Measurements from ENCODE around the gene ARHGAP26.

Gene ARHGAP26

DNA sequence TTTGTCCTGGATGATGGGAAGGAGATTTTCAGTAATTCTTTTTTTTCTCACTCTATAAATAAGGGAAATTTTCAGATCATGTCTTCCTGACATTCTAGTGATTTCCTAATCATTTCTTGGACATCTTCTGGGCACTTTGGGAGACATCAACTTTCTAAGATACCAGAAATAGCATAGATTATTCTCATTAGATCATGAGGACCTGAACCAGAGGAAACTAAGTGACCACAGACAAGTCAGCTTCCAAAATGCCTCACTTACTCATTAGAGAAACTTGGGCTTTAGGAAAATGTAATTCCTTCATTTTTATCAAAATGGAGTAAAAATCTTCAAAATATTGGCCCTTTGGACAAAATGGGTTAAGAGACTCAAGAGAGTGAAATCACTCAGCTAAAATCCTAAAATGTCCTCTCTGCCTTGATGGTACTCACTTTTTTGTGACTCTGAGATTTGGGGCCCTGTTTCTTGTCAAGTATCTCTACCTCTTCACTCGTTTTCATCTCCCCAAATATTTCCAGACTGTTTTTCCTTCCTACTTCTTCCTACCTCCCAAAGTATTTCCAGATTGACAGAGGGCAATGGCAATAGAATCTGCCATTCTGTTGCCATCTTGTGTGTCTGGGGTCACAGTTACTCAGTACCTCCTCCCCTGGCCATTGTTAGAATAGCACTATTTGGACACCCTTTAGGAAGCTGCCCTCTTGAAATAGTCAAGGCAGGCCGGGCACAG is 438.8 kb downstream of the ARHGAP26 start:
- no peak for DNase-seq (ENCODE audit: low spot score)

DNA sequence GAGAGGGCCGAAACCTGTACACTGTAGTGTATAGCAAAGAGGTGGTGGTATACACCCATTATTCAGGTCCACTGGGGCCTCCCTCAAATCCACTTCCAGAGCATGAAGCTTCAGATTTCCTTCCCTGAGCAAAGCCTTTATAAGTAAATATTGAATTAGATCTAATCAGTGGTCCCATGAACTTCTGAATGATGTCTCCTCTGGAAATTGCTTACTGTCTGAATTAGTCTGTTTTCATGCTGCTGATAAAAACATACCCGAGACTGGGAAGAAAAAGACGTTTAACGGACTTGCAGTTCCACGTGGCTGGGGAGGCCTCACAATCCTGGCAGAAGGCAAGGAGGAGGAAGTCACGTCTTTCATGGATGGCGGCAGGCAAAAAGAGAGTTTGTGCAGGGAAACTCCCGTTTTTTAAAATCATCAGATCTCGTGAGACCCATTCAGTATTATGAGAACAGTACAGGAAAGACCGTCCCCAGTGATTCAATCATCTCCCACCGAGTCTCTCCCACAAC is 439.8 kb downstream of the ARHGAP26 start:
- DNase-seq (ENCODE audit: low spot score) = no peak

DNA sequence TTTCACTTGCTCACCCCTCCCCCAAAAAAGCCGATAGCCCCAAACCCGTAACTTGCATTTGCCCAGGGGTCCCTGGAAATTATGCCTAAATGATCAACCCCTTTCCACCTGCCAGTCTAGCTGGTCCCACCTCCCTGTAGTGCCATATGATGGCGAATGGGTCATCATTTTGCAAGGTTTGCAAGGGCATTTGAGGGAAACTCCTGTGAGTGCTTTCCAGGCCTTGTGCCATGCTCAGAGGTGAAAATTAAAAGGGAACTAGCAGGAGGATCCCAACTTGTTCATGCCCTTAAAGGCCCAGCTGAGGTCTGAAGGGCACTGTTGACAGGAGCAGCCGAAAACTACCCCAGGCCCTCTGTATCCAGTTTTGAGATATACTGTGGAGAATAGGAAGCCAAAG is 440.4 kb downstream of the ARHGAP26 start:
- DNase-seq (ENCODE audit: low spot score) = no peak

DNA sequence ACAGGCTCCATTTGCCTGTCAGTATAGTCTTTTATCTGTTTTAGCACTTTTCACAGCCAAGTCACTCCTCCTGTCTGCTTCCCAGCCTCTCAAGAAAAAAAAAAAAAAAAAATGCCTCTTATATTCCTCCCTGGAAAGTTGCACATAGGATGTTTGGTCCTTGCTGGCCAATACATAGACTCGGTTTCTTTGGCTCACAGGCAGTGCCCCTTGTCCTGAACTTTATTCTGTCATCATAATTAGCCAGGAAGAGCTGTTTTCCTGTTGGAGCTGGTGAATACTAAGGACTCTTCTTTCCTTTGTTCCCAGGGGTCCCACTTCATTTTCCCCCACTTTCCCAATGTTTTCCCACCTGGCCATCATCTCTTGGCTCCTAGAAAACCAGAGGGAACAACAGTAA is 442.1 kb downstream of the ARHGAP26 start:
- DNase-seq (ENCODE audit: low spot score) = no peak

DNA sequence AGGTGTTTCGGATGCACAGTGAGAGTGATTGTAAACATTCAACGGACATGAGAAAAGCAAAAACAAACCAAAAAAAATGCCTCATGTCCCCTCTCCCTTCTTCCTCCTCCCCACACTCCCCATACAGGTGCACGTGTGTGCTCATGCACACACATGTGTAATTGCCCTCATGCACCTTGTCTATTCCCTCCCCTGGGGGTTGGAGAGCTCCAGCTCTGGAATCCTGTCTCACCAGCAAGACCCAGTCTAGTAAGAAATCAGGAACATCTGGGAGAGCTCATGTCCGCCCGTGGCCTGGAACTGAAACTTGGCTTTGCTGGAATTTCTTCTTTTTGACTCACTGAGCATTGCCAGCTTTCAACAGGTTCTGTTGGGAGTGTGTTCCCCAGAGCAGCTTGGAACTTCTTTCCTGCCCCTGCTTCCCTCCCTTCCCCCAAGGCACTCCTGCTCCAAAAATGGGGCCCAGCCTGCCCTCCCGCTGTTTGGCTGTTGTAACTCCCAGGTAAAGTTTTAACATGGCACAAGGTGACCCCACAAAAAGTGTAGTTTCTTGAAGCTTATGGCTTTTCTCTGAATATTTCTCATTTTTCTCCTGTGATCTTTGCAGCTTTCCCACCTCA is 443.2 kb downstream of the ARHGAP26 start:
- DNase-seq (ENCODE audit: low spot score) = no peak

DNA sequence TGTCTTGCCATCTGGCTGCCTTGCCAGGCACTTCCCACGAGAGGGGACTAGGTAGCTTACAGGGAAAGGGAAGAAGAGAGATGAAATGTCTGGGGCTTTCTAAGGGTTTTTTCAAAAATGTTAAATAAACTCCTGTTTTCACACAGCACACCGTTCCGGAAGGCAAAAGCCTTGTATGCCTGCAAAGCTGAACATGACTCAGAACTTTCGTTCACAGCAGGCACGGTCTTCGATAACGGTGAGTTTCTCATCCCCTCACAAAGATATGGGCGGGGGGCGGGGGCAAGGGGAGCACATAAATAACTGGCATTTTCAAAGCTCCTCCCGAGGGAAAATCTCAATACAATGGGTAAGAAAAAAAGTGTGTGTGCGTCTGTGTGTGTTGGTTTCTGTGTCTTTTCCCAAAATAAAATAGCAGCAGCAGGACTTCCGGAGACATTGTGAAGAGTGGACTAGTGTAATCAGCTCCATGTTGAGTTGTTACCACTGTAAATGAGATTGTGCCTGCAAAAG is 443.7 kb downstream of the ARHGAP26 start:
- no peak for DNase-seq (ENCODE audit: low spot score)

DNA sequence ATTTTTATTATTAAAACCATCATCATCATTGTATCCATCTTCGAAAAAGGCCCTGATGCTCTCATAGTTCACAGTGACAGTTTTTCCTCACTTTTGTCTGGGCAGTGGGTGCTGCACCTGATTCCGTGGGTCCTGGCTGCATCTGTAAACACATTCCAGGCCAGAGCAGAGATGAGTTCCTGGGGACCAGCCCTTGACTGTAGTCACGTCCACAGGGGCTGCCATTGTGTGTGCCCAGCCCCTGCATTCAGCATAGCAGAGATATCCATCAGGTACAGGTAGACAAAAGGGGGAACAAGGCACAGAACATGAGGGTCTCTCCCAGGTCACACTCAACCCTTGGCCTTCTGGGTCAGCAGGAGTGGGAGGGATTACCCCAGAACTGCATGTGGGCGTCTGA is 444.3 kb downstream of the ARHGAP26 start:
- no peak for DNase-seq (ENCODE audit: low spot score)

DNA sequence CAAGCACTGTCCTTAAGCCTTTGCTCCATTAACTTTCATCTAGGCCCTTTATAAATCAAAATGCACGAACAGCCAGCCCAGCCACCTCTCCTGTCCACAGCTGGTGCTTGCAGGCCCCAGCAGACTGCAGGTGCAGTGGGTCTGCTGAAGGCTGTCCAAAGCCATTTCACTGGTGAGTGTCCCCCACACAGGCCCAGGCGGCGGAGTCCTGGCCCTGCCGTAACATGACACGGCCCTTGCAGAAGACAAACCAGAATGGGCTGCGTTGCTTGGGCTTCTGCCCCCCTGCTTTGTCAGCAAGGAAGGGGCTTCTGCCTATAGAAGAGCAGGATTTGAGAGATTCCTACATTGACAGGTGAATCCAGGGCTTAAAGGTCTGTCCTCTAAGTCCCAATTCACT is 444.7 kb downstream of the ARHGAP26 start:
- no peak for DNase-seq (ENCODE audit: low spot score)

DNA sequence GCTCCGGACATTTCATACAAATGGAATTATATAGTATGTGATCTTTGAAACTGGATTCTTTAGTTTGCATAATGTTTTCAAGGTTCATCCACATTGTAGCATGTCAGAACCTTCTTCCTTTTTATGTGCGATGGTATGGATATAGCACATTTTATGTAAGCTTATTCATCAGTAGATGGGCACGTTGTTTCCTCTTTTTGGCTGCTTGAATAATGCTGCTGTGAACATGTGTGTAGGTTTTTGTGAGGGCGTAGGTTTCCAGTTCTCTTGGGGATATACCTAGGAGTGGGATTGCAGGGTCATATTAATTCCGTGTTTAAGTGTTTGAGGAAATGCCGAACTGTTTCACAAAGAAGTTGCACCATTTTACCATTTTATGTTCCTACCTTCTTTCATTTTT is 445.5 kb downstream of the ARHGAP26 start:
- DNase-seq (ENCODE audit: low spot score) = no peak

DNA sequence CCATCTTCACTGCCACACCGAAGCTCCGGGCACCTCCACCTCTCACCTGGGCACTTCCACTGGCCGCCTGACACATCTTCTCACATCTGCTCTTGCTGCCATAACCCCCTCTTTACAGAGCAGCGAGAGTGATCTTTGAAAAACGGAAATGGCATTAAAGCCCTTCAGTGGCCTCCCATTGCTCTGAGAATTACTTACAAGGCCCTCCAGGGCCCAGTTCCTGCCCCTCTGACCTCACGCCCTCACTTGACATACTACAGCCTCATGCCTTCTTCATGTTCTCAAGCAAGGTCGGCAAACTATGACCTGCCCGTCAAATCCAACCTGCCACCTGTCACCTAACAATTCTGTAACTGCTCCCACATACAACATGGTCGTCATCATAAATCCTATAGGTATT is 446.0 kb downstream of the ARHGAP26 start:
- DNase-seq (ENCODE audit: low spot score) = no peak

DNA sequence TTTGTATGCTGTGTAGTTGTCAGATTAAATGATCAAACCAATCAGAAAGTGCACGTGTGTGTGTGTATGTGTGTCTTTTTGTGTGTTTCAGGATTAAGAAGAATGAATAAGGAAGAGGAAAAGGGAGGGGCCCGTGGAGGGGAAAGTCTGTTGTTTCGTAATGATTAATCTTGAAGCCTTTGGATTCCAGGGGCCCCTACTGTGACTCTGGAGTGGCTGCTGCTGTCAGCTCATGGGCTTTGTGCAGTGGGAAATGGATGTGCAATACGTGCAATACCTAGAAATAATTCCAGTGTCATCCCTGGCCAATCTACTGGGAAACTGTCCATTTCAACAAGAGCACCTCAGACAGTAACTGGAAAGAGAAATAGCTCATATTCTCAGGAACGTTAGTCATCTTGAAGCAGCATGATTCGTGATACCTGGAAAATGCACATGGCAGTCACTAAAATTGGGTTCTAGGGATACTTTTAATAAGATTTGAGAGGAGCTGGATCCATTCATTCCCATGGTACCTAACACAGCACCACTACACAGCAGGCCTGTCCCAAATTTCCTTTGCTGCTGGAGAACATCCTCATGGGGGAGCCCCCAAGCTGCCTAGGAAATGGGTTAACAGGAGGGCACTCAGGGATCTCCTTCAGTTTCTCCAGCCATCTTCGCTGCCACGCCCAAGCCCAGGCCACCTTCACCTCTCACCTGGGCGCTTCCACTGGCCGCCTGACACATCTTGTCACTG is 447.1 kb downstream of the ARHGAP26 start:
- peak; percentile 17 for DNase-seq (ENCODE audit: low spot score)

DNA sequence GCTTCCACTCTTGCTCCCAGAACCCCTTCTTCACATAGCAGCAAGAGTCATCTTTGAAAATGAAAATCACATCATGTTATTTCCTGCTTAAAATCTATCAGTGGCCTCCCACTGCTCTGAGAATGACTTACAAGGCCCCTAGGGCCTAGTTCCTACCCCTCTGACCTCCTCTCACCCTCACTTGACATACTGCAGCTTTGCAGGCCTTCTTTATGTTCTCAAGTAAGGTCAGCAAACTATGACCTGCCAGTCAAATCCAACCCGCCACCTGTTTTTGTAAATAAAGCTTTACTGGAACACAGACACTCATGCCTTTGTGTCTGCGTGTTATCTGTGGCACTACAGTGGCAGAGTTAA is 447.6 kb downstream of the ARHGAP26 start:
- DNase-seq (ENCODE audit: low spot score) = no peak

DNA sequence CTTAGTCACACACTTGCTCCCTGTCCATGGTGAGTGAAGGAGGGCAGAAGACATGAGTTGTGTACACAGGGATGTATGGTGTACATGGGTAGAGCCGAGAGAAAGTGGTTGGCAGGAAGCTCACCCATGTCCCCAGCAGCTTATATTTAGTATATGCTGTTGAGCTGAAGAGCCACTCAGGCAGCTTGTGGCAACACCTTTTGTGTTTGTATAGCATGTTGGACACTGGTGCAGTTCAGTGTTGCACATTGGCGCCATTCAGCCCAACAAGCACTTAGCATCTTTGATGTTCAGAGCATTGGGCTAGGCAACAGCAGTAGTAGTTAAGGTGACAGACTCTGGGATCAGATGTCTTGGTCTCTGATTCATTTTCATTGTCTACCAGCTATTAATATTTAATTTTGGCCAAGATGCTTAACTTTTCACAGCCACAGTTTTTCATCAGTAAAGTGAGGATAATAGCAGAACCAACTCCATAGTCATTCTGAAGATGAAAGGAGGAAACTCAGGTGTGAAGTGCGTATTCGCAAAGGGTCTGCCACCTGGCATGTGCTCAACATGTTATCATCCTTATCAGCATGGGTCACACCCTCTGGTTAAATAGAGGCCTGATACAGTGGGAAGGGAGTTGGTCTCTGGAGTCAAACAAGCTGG is 448.5 kb downstream of the ARHGAP26 start:
- DNase-seq (ENCODE audit: low spot score) = peak; percentile 15

DNA sequence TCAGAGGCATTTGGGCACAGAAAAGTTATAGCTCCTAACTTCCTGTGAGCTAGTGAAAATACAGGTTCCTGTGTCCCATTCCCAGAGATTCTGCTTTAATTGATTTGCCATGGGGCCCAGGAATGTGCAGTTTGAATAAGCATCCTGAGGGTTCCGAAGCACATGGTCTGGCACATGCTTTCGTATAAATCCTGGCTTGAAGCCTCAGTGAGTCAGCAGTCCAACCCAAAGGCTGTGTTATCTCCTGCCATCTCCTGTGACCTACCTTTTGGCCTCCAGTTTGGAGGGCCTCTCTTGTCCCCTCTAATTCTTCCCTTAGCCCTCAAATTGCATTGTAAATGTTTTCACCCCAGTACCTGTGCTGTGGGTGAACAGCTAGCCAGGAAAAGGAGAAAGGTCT is 449.5 kb downstream of the ARHGAP26 start:
- no peak for DNase-seq (ENCODE audit: low spot score)

DNA sequence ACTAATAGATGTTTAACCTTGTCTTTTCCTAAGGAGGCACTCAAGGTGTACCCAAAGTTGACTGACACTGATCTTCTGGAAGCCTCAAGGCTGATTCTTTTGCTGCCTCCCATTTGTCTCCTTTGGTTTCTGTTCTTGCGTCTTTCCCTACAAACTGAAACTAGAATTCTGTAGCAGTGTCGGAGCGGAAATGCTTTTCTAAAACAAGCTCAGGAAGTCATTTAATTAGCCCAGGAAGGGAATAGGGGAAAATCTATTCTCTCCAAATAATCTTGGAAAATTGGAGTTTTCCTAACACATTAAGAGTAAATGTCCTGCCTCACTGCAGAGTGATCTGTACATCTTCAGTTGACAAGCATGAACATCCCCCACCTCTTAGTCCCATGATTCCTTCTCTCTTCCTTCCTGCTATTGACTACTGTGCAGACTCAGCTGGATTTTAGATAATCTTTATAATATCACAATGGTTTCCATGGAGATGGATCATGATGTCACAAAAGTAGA is 450.6 kb downstream of the ARHGAP26 start:
- no peak for DNase-seq (ENCODE audit: low spot score)

DNA sequence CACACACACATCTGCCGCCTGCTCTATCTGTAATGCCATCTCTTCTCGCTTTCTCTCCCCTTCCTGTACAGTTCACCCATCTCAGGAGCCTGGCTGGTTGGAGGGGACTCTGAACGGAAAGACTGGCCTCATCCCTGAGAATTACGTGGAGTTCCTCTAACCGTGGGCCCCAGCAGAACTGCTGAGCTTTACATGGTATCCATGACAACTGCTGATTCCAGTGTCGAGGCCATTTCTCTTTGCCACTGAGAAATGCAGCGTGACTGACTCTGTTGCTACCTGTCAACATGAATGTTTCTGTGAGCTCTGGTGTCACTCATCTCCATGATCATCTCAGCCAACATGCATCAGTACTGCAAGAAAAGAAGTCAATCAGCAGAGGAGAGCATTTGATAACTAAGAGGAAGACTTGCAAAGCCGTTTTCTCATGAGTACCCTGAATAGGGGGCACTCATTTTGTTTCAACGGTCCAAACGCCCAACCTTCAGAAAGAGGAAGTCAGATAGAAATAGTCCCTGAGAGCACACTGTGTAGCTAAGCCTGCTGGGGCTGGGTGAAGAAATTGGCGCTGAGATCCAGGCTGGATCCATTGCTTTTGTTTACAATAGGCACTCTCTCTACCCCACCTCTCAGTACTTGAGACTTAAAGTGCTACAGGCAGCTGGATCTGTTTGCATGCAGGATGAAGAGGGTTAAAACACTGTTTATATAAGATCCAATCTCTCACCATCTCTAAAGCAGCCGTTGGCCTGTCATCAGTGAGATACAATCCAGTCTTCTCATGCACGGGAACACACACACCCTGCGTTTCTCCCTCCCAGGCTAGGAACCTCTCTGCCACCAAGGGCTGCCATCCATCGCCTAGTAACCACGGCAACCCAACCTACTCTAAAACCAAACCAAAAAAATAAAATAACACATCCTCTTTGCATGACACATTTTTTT is 452.4 kb downstream of the ARHGAP26 start:
- DNase-seq (ENCODE audit: low spot score) = peak; percentile 83

DNA sequence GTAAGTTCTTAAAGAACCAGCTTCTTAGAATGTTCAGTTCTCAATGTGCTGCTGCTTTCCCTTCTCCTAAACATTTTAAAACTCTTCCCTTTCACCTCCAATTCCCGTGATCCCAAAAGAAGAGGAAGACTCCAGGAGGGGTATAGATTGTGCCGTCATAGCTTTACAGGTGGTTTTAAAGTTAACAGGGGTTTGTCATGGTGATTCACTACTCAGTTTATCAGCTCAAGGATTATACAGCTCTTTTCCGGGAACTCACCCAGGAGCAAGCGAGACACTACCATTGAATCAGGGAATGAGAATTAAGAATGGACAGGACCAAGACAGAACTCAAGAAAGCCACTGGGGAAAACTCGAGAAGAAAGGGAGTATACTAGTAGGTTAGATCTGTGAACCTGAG is 454.5 kb downstream of the ARHGAP26 start:
- no peak for DNase-seq (ENCODE audit: low spot score)

DNA sequence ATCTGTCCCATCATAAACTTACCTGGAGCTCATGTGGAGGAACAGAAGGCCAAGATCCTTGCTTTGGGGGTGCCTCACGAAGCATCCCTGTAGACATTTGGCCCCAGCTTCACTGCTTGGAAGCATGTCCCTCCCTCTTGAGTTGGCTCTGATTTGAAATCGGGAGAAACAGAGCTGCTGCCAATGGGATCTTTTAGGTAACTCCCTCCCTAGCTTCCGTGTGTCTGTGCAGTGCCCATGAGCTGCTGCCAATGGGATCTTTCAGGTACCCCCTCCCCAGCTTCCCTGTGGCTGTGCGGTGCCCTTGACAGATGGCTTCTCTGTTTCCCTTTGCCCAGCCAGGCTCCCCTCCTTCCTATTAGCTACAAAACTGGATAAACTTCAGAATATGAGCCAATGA is 455.3 kb downstream of the ARHGAP26 start:
- no peak for DNase-seq (ENCODE audit: low spot score)

DNA sequence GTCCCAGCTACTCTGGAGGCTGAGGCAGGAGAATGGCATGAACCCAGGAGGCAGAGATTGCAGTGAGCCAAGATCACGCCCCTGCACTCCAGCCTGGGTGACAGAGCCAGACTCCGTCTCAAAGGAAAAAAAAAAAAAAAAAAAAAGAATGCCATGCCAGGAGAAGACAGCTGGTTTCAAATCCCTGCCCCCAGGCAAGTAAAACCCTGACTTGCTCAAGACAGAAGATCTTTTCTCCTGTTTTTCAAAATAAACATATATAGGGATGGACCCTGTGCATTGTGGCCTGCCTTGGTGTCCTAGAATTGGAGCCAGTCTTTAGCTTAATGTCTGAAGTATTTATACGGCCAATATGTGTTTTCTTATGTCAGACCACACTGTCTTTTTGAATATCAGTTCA is 456.2 kb downstream of the ARHGAP26 start:
- DNase-seq (ENCODE audit: low spot score) = no peak

DNA sequence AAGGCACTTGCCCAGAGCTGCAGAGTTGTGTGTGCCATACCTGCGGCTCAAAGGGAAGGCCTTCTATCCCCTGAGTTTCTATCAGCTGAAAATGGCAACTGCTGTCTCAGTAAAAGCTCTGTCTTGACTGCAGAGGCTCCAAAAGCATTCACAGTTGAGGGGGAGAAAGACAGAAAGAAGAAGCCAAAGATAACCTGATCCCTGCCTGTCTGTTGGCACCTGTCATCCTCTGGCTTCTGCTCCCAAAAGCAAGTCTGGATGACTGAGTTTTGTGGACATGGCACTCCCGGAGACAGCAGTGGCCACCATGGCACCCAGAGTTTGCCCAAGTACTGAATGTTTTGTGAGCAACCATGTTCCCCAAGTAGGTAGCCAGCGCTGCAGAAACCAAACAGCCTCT is 456.7 kb downstream of the ARHGAP26 start:
- DNase-seq (ENCODE audit: low spot score) = no peak

DNA sequence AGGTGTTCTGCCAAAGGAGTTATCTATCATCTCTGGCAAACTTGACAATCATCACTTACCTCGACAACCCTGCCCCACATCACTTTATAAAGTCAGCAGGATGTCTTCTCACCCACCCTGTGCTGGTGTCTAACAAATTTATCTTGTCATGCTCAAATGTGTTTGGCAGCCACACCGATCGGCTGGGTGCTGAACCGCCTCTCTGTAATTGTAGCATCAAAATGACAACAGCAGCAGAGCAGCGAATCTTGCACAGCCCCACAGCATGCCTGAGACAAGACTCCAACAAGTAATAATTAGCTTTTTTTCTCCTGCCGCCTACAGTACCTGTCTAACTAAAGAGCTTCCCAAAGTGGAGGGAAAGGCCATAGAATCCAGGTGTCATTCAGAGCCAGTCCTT is 457.1 kb downstream of the ARHGAP26 start:
- no peak for DNase-seq (ENCODE audit: low spot score)
